Body of pancreas (tissue), 4 donors: ENCODE data around the gene SAA4. TPM values are rescaled to one million over a fixed set of nuclear protein-coding genes. Genes with fewer than 3 reads are reported as not detected.

Experiments used
- ATAC-seq: fragments of 150-250 bp; one replicate; pipeline ENCODE4 v1.9.1; 2016
- DNase-seq, 4 donors: peaks; one replicate each; pipeline ENCODE4 v3.0.0-alpha.2; 2019
- H3K27ac ChIP-seq, 4 donors: fragments of 200-600 bp; sonication (generic); 1 replicate in 3 of 4; 2 replicates in 1 of 4; pipeline versions ENCODE4 v1.5.1 to v1.6.1; 2016 to 2019; ENCODE audit warnings: mild to moderate bottlenecking in 1 of 4, mixed read lengths in 1 of 4, moderate library complexity in 1 of 4
- H3K27me3 ChIP-seq, 2 donors: fragments of 200-600 bp; sonication (generic); one replicate each; pipeline ENCODE4 v1.6.0; 2016; ENCODE audit warnings: mild to moderate bottlenecking in 1 of 2
- H3K36me3 ChIP-seq, 2 donors: fragments of 200-600 bp; sonication (generic); replicated peaks in 1 of 2; 2 replicates each; pipeline ENCODE4 v1.5.1; 2016; ENCODE audit warnings: low read depth in 2 of 2; ENCODE audit not compliant: insufficient read depth in 1 of 2
- H3K4me1 ChIP-seq: fragments of 200-600 bp; sonication (generic); one replicate; pipeline ENCODE4 v1.6.0; 2016
- H3K4me3 ChIP-seq, 2 donors: fragments of 200-600 bp; sonication (generic); 1 replicate in 1 of 2; 2 replicates in 1 of 2; pipeline ENCODE4 v1.5.1; 2016 to 2019
- H3K9me3 ChIP-seq, 3 donors: fragments of 200-600 bp; sonication (generic); 1 replicate in 2 of 3; 2 replicates in 1 of 3; pipeline ENCODE4 v1.5.1; 2016
- POLR2A ChIP-seq, 3 donors: fragments of 450-650 bp; IDR thresholded peaks; one replicate each; pipeline ENCODE4 v1.6.1; 2016; ENCODE audit warnings: antibody characterized with exemption in 3 of 3, mild to moderate bottlenecking in 2 of 3
- WGBS, 2 donors: methylation state at CpG; one replicate each; pipeline ENCODE4 v1.1.5; 2017; 5-methylcytosine and 5-hydroxymethylcytosine counted together
- intact Hi-C: fragments of 100-400 bp; cut with DNase I; formaldehyde crosslinking; loops from one replicate; pipeline ENCODE4 v1.15.1; 2023
- total RNA-seq, 2 donors: library from RNA; depleted of rRNA; stranded (reverse); fragments of >200 nt; gene quantifications; one replicate each; pipeline ENCODE4 v1.1.0, GENCODE V29; 2016
- TF ChIP-seq, protein P1 (sequence below), 7 experiments: fragments of 450-650 bp in 4 of 7; fragments of 200-600 bp in 3 of 7; sonication (generic) in 3 of 7; IDR thresholded peaks; one replicate each; pipeline ENCODE4 v1.5.1; 2016 to 2019; ENCODE audit warnings: antibody characterized with exemption in 7 of 7

Gene SAA4
- total RNA-seq, 2 donors from 2014 or later: not detected

DNA sequence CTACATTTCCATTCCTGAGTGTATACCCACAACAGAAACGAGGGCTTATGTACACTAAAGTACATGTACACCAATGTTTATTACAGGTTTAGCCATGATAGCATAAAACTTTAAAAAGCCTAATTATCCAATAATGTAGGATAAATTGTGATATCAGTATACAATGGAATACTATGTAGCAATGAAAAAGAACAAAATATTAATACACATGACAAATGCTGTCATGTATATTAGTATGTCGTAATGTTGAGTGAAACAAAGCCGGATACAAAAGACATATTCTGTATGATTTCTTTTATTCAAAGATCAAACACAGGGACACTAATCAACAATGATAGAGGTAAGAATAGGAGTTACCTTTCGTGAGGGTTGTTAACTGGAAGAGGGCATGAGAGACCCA lies 2.7 kb downstream of the SAA4 start:
- 83 to 85% methylated on average over 4 of the region's 4 CpGs for WGBS, 2 donors
- Histone ChIP-seq H3K27ac (no peak overlapping the region), H3K4me3 (no peak overlapping the region), H3K36me3 (no peaks in the 10 kb centered on the region), H3K9me3 (no peaks in the 10 kb centered on the region), H3K27me3 (no peaks in the 10 kb centered on the region), H3K4me1 (no peaks in the 10 kb centered on the region)
- TF ChIP-seq, protein P1, sequence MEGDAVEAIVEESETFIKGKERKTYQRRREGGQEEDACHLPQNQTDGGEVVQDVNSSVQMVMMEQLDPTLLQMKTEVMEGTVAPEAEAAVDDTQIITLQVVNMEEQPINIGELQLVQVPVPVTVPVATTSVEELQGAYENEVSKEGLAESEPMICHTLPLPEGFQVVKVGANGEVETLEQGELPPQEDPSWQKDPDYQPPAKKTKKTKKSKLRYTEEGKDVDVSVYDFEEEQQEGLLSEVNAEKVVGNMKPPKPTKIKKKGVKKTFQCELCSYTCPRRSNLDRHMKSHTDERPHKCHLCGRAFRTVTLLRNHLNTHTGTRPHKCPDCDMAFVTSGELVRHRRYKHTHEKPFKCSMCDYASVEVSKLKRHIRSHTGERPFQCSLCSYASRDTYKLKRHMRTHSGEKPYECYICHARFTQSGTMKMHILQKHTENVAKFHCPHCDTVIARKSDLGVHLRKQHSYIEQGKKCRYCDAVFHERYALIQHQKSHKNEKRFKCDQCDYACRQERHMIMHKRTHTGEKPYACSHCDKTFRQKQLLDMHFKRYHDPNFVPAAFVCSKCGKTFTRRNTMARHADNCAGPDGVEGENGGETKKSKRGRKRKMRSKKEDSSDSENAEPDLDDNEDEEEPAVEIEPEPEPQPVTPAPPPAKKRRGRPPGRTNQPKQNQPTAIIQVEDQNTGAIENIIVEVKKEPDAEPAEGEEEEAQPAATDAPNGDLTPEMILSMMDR (IDR thresholded peaks at IDR 0.05): no peak
- no peak for TF ChIP-seq POLR2A (IDR thresholded peaks at IDR 0.05)
- ATAC-seq: no peak
- no peak for DNase-seq
- intact Hi-C loops: no loop called here

DNA sequence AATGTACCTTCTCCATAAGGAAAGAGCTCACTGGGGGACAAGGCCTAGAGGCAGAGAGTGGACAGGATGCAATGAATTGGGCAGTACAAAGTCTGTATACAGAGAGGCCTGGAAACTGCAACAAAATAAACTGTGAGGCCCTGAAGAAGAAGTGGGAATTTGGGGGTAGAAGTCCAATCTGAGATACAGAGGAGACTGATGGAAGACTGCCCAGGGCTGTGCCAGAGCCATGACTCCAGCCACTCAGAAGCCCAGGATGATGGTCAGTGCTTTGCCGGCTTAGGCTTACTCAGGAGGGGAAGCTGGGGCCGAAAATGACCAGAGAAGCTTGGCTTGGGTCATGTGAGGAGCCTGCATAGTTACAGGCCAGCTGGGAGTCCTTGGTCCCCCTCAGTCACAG lies 5.7 kb downstream of the SAA4 start:
- 77 to 78% methylated on average over 2 of the region's 2 CpGs for WGBS, 2 donors
- H3K9me3 ChIP-seq: no peaks in the 10 kb centered on the region
- no peak overlapping the region for H3K27ac ChIP-seq
- DNase-seq: no peak
- H3K4me3 ChIP-seq: no peak overlapping the region
- no peaks in the 10 kb centered on the region for H3K36me3 ChIP-seq
- no peak for ATAC-seq
- intact Hi-C loops: no loop called here
- no peaks in the 10 kb centered on the region for H3K27me3 ChIP-seq
- no peaks in the 10 kb centered on the region for H3K4me1 ChIP-seq
- TF ChIP-seq POLR2A (IDR thresholded peaks at IDR 0.05): no peak

DNA sequence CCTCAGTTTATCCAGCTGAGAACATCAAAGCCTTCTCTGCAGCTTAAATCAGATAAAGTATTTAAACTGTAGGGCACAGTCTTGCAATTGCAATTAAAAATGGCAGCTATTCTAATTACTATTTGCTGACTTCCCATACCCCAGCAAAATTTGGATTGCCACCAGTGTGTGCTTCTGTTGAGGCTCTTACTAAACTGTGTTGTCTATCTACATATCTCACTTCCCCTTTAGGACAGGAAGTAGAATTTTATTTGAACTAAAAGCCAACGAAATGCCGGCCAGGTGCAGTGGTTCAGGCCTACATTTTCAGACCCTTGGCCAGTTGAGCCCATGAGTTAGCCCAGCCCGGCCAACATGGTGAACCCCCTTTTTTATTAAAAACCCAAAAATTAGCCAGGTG lies 7.1 kb downstream of the SAA4 start:
- Histone ChIP-seq H3K9me3 (no peaks in the 10 kb centered on the region), H3K36me3 (no peaks in the 10 kb centered on the region), H3K4me1 (no peaks in the 10 kb centered on the region), H3K27me3 (no peaks in the 10 kb centered on the region), H3K27ac (no peak overlapping the region), H3K4me3 (no peak overlapping the region)
- no peak for ATAC-seq
- no peak for DNase-seq
- intact Hi-C loops: no loop called here
- TF ChIP-seq POLR2A (IDR thresholded peaks at IDR 0.05): no peak
- TF ChIP-seq, protein P1 (IDR thresholded peaks at IDR 0.05): no peak
- WGBS, 2 donors: 57 to 71% methylated on average over 3 of the region's 3 CpGs

DNA sequence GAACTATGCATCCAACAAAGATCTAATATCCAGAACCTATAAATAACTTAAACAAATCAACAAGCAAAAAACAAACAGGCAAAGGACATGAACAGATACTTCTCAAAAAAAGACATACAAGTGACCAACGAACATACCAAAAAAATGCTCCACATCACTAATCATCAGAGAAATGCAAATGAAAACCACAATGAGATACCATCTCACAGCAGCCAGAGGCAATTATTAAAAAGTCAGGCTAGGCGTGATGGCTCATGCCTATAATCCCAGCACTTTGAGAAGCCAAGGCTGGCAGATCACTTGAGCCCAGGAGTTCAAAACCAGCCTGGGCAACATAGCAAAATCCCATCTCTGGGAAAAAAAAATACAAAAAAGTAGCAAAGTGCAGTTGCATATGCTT lies 10.7 kb downstream of the SAA4 start:
- H3K36me3 ChIP-seq: no peaks in the 10 kb centered on the region
- H3K4me1 ChIP-seq: no peaks in the 10 kb centered on the region
- DNase-seq (no peak), ATAC-seq (no peak)
- no peaks in the 10 kb centered on the region for H3K9me3 ChIP-seq
- intact Hi-C loops: no loop called here
- WGBS, 2 donors: 51 to 59% methylated on average over 2 of the region's 2 CpGs
- no peak for TF ChIP-seq POLR2A (IDR thresholded peaks at IDR 0.05)
- TF ChIP-seq, protein P1 (IDR thresholded peaks at IDR 0.05): no peak
- H3K27ac ChIP-seq: no peak overlapping the region
- no peaks in the 10 kb centered on the region for H3K27me3 ChIP-seq
- H3K4me3 ChIP-seq: no peak overlapping the region

DNA sequence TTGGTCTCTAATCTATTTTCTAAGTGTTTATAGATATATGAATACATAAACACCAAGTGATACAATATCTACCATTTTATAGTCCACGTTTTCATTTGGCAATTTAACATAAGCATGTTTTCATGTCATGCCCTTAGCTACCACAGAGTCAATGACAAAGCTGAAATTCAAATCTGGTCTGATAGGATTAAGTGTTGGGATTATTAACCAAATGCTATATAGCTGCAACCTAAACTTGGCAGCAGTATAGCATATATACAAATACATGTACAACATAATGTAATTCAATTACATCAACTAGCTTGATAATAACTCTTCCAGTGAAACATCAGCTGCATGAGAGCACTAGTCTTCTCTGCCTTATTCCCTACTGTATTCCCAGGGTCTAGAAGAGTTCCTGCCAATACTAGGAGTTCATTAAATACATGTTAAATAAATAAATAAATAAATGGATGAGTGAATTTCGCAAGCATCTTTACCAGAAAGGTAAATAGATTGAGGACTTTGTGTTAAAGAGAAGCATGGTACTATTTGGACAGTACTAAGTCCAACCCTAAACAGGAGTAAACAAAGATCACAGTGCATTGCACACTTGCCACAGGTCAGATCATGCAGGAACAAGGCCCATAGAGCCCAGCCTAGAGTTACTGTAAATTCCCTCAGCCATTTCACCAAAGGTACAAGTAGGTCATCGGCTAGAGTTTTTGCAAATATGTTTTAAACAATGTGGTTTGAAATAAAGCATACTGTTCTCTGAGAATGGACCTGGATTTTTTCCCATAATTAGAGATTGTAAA lies 12.8 kb downstream of the SAA4 start:
- Histone ChIP-seq H3K27me3 (no peaks in the 10 kb centered on the region), H3K4me1 (no peaks in the 10 kb centered on the region), H3K4me3 (no peak overlapping the region), H3K36me3 (no peaks in the 10 kb centered on the region), H3K9me3 (no peaks in the 10 kb centered on the region), H3K27ac (no peak overlapping the region)
- 40 to 51% methylated on average over 3 of the region's 3 CpGs for WGBS, 2 donors
- intact Hi-C loops: no loop called here
- ATAC-seq: no peak
- no peak for DNase-seq
- TF ChIP-seq, protein P1 (IDR thresholded peaks at IDR 0.05): no peak
- TF ChIP-seq POLR2A (IDR thresholded peaks at IDR 0.05): no peak
